Epithelial cell of esophagus (primary cell): ENCODE data around the gene SKP1.

Experiments
- DNase-seq: peaks from one replicate; pipeline ENCODE4 v3.0.0; 2010; ENCODE audit warnings: low read depth
- H3K4me3 ChIP-seq: 2 replicates; pipeline ENCODE4 v1.5.1; 2011; ENCODE audit warnings: mild to moderate bottlenecking, low read length, control low read depth
- TF ChIP-seq, protein P1 (sequence below): IDR thresholded peaks from 2 replicates; pipeline ENCODE4 v1.5.1; 2011; ENCODE audit warnings: low read depth, mild to moderate bottlenecking, low read length, control low read depth, inconsistent platforms; ENCODE audit not compliant: insufficient read depth; ENCODE audit errors: missing control alignments

The SKP1 gene

DNA sequence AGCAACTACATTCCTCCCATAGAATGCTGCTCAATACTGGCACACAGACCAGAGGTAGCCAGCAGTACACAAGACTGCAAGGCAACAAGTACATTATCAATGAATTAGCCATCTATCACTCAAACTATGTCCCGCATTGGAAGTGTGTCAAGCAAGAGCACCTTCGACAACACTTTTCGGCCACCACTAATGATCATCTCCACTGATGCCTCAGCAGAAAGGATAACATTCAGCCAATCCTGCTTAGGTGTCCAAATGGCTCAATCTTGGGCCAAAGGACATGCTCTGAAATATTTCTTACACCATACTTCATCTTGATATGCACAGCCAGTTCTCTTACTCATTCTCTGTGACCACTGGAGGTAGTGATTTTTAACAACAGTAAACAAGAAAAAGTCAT is 25.0 kb downstream of the SKP1 start:
- TF ChIP-seq, protein P1, sequence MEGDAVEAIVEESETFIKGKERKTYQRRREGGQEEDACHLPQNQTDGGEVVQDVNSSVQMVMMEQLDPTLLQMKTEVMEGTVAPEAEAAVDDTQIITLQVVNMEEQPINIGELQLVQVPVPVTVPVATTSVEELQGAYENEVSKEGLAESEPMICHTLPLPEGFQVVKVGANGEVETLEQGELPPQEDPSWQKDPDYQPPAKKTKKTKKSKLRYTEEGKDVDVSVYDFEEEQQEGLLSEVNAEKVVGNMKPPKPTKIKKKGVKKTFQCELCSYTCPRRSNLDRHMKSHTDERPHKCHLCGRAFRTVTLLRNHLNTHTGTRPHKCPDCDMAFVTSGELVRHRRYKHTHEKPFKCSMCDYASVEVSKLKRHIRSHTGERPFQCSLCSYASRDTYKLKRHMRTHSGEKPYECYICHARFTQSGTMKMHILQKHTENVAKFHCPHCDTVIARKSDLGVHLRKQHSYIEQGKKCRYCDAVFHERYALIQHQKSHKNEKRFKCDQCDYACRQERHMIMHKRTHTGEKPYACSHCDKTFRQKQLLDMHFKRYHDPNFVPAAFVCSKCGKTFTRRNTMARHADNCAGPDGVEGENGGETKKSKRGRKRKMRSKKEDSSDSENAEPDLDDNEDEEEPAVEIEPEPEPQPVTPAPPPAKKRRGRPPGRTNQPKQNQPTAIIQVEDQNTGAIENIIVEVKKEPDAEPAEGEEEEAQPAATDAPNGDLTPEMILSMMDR: no peak
- DNase-seq: no peak
- H3K4me3 ChIP-seq: no peak overlapping the region

DNA sequence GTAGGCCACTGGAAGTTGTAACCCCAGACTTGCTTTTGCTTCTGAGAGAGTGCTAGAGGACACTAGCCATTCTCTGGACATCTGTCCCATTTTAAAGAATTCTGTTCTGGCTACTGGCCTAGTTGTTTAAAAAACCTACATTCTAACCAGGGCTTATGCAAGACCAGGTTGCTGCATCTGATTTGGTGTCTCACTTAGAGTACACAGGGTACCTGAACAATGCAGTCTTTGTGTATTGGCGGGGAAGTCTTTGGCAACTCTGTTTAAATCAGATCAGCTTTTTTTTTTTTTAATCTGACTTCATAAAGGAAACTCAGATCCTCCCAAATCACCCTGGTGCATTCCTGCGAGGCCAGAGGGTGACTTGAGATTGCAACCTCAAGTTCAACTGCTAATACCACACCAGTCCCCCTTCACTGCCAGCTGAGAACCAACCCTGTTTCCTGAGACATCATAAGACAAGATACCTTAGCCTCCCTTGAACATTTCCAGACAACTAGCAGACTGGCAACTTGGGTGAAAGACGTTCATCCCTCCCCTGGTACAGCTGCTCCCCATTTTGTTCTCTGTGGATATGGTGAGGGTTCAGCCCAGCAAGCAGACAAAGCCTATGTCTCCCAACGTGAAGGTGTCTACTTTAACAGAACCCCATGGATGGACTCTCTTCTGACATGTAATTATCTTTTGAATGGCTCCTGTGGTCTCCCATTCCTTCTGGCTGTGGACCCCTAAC is 27.0 kb downstream of the SKP1 start:
- DNase-seq: no peak
- H3K4me3 ChIP-seq: no peak overlapping the region
- TF ChIP-seq, protein P1: no peak

- DNase-seq: no peak
- H3K4me3 ChIP-seq: no peak overlapping the region
- TF ChIP-seq, protein P1: no peak
Measured at GRCh38 chr5:134148986-134149539, 27.7 kb downstream of the SKP1 start.

- TF ChIP-seq, protein P1: no peak
- no peak for DNase-seq
- H3K4me3 ChIP-seq: no peak overlapping the region
Measured at GRCh38 chr5:134148316-134148715, 28.4 kb downstream of the SKP1 start.

GRCh38 chr5:134146651-134147518 is 29.9 kb downstream of the SKP1 start:
- peak; percentile 29 for DNase-seq
- H3K4me3 ChIP-seq: no peak overlapping the region
- TF ChIP-seq, protein P1: no peak

DNA sequence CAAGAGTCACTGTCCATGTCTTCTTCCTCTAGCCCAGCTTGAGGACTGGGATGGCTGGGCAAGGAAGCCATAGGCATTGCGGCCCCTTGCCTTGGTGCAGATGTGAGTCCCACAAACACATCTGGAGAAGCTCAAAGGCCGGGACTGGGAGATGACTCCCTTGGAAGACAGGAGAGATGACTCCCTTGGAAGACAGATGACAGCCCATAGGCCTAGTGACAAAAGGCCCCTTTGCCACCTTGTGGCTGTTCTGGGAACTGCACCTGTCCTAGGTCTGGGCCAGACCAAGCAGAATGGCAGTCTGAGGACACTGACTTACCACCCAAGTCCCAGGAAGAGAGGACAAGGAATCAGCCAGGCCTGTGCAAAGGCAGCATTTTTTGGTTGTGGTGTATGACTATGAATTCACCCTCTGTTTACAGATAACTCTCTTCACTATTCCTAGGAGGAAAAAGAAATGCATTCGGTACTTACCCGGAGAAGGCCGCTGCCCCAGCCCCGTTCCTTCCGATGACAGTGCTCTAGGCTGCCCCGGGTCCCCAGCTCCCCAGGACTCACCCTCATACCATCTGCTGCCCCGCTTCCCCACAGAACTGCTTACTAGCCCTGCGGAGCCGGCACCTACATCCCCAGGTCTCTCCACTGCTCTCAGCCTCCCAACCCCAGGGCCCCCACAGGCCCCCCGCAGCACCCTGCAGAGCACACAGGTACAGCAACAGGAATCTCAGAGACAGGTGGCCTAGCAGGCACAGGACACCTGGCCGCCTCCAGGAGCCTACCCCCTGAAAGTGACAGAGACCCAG is 30.8 kb downstream of the SKP1 start:
- peak; percentile 80 for DNase-seq
- TF ChIP-seq, protein P1: peak; percentile 99
- no peak overlapping the region for H3K4me3 ChIP-seq
